ENCODE measurements around the gene STAM.

STAM gene

DNA sequence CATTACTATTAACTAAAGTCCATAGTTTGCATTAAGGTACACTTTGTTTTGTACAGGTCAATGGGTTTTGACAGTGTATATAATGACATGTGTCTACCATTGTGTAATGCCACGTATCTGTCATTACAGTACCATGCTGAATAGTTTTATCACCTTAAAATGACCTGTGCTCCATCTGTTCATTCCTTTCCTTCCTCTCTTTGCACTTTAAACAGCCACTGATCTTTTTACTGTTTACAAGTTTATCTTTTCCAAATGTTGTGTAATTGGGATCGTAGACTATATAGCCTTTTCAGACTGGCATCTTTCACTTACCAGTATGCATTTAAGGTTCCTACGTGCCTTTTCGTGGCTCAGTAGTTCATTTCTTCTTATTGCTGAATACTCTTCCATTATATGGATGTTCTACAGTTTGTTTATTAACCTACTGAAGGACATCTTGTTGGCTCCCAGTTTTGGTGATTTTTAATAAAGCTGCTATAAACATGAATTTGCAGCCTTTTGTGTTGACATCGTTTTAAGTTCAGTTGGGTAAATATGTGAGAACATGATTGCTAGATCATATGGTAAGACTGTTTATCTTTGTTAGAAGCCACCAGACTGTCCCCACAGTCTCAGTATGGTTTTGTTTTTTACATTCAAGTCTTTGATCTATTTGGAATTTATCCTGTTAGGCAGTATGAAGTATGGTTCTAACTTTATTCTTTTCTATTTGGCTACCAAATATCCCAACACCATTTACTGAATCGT, 24.7 kb downstream of the STAM start:
- H3K4me1 ChIP-seq (ENCODE audit: control insufficient read depth in 1 of 2, insufficient read depth in 2 of 2, low read length in 2 of 2): peaks cover 4% of the 10 kb centered on the region in 2 experiments
- no peak overlapping the region for H4K91ac ChIP-seq (ENCODE audit: low read depth, low read length)
- peaks cover 0 to 1% of the 10 kb centered on the region in 2 experiments for H3K36me3 ChIP-seq (ENCODE audit: control insufficient read depth in 1 of 2, insufficient read depth in 2 of 2, low read length in 2 of 2)
- no peak overlapping the region for H3K4me3 ChIP-seq (ENCODE audit: low read depth, low read length)
- no peak overlapping the region for H2BK12ac ChIP-seq (ENCODE audit: low read length)
- WGBS (ENCODE audit: extremely low coverage, insufficient coverage, insufficient read length): no CpG with 5 or more reads among the region's 6 CpGs
- DNase-seq: peak in 1 of 2 donors; percentile 53
- no peak overlapping the region for H3K4me2 ChIP-seq (ENCODE audit: low read length)
- no peak overlapping the region for H3K23ac ChIP-seq (ENCODE audit: low read length)
- H3K9me3 ChIP-seq (ENCODE audit: insufficient read depth, low read depth, low read length): no peaks in the 10 kb centered on the region
- no peak overlapping the region for H4K12ac ChIP-seq (ENCODE audit: low read depth, low read length)
- H3K18ac ChIP-seq (ENCODE audit: low read length): no peak overlapping the region
- H2AK5ac ChIP-seq (ENCODE audit: low read length): no peak overlapping the region
- no peak overlapping the region for H3K9ac ChIP-seq (ENCODE audit: low read length)
- H3K27ac ChIP-seq (ENCODE audit: low read depth, low read length): no peak overlapping the region
- no peak overlapping the region for H4K8ac ChIP-seq (ENCODE audit: low read depth, low read length)
- no peak overlapping the region for H2BK5ac ChIP-seq (ENCODE audit: low read depth, low read length, poor library complexity)
- no peak overlapping the region for H3K14ac ChIP-seq (ENCODE audit: low read length)
- H3K27me3 ChIP-seq (ENCODE audit: insufficient read depth, low read length): no peaks in the 10 kb centered on the region
- no peak overlapping the region for H2BK120ac ChIP-seq (ENCODE audit: insufficient read depth, low read length, poor library complexity)
- no peaks in the 10 kb centered on the region for H3K79me2 ChIP-seq (ENCODE audit: control insufficient read depth, insufficient read depth, low read length, poor library complexity)
- peaks cover 2% of the 10 kb centered on the region for H3K79me1 ChIP-seq (ENCODE audit: low read length)
- H3K4ac ChIP-seq (ENCODE audit: low read depth, low read length): no peak overlapping the region
- H2AFZ ChIP-seq (ENCODE audit: insufficient read depth, low read length, poor library complexity): no peak overlapping the region

GRCh38 chr10:17669185-17669872, 25.4 kb downstream of the STAM start:
- Histone ChIP-seq H3K23ac (ENCODE audit: low read length) (no peak overlapping the region), H3K27me3 (ENCODE audit: insufficient read depth, low read length) (no peaks in the 10 kb centered on the region), H4K8ac (ENCODE audit: low read depth, low read length) (no peak overlapping the region), H3K4me1 (ENCODE audit: control insufficient read depth in 1 of 2, insufficient read depth in 2 of 2, low read length in 2 of 2) (peaks cover 8 to 9% of the 10 kb centered on the region in 2 experiments), H3K9me3 (ENCODE audit: insufficient read depth, low read depth, low read length) (no peaks in the 10 kb centered on the region), H3K4me3 (ENCODE audit: low read depth, low read length) (no peak overlapping the region), H3K4me2 (ENCODE audit: low read length) (no peak overlapping the region), H3K14ac (ENCODE audit: low read length) (no peak overlapping the region), H3K4ac (ENCODE audit: low read depth, low read length) (peak overlapping the region; percentile 55), H2BK120ac (ENCODE audit: insufficient read depth, low read length, poor library complexity) (no peak overlapping the region), H3K18ac (ENCODE audit: low read length) (no peak overlapping the region), H4K12ac (ENCODE audit: low read depth, low read length) (no peak overlapping the region), H2BK12ac (ENCODE audit: low read length) (no peak overlapping the region), H2BK5ac (ENCODE audit: low read depth, low read length, poor library complexity) (no peak overlapping the region), H3K9ac (ENCODE audit: low read length) (no peak overlapping the region), H3K27ac (ENCODE audit: low read depth, low read length) (no peak overlapping the region), H3K79me2 (ENCODE audit: control insufficient read depth, insufficient read depth, low read length, poor library complexity) (no peaks in the 10 kb centered on the region), H3K79me1 (ENCODE audit: low read length) (peaks cover 2% of the 10 kb centered on the region), H4K91ac (ENCODE audit: low read depth, low read length) (no peak overlapping the region), H3K36me3 (ENCODE audit: control insufficient read depth in 1 of 2, insufficient read depth in 2 of 2, low read length in 2 of 2) (peaks cover 0 to 1% of the 10 kb centered on the region in 2 experiments), H2AK5ac (ENCODE audit: low read length) (no peak overlapping the region), H2AFZ (ENCODE audit: insufficient read depth, low read length, poor library complexity) (no peak overlapping the region)
- no CpG with 5 or more reads among the region's 11 CpGs for WGBS (ENCODE audit: extremely low coverage, insufficient coverage, insufficient read length)
- DNase-seq: no peak

- Histone ChIP-seq H3K27me3 (ENCODE audit: insufficient read depth, low read length) (no peaks in the 10 kb centered on the region), H3K9me3 (ENCODE audit: insufficient read depth, low read depth, low read length) (no peaks in the 10 kb centered on the region), H3K9ac (ENCODE audit: low read length) (no peak overlapping the region), H2AFZ (ENCODE audit: insufficient read depth, low read length, poor library complexity) (no peak overlapping the region), H3K27ac (ENCODE audit: low read depth, low read length) (no peak overlapping the region), H4K8ac (ENCODE audit: low read depth, low read length) (no peak overlapping the region), H3K4ac (ENCODE audit: low read depth, low read length) (no peak overlapping the region), H3K36me3 (ENCODE audit: control insufficient read depth in 1 of 2, insufficient read depth in 2 of 2, low read length in 2 of 2) (peaks cover 0 to 1% of the 10 kb centered on the region in 2 experiments), H2BK5ac (ENCODE audit: low read depth, low read length, poor library complexity) (no peak overlapping the region), H2BK12ac (ENCODE audit: low read length) (no peak overlapping the region), H3K18ac (ENCODE audit: low read length) (no peak overlapping the region), H2AK5ac (ENCODE audit: low read length) (no peak overlapping the region), H3K4me1 (ENCODE audit: control insufficient read depth in 1 of 2, insufficient read depth in 2 of 2, low read length in 2 of 2) (peaks cover 9% of the 10 kb centered on the region in 2 experiments), H3K79me2 (ENCODE audit: control insufficient read depth, insufficient read depth, low read length, poor library complexity) (no peaks in the 10 kb centered on the region), H2BK120ac (ENCODE audit: insufficient read depth, low read length, poor library complexity) (no peak overlapping the region), H3K14ac (ENCODE audit: low read length) (no peak overlapping the region), H4K91ac (ENCODE audit: low read depth, low read length) (no peak overlapping the region), H4K12ac (ENCODE audit: low read depth, low read length) (no peak overlapping the region), H3K4me2 (ENCODE audit: low read length) (no peak overlapping the region), H3K4me3 (ENCODE audit: low read depth, low read length) (no peak overlapping the region), H3K79me1 (ENCODE audit: low read length) (peaks cover 2% of the 10 kb centered on the region), H3K23ac (ENCODE audit: low read length) (no peak overlapping the region)
- DNase-seq: no peak
- no CpG with 5 or more reads among the region's 3 CpGs for whole genome bisulfite sequencing (ENCODE audit: extremely low coverage, insufficient coverage, insufficient read length)
Observed at GRCh38 chr10:17671307-17671706, 27.4 kb downstream of the STAM start.

DNA sequence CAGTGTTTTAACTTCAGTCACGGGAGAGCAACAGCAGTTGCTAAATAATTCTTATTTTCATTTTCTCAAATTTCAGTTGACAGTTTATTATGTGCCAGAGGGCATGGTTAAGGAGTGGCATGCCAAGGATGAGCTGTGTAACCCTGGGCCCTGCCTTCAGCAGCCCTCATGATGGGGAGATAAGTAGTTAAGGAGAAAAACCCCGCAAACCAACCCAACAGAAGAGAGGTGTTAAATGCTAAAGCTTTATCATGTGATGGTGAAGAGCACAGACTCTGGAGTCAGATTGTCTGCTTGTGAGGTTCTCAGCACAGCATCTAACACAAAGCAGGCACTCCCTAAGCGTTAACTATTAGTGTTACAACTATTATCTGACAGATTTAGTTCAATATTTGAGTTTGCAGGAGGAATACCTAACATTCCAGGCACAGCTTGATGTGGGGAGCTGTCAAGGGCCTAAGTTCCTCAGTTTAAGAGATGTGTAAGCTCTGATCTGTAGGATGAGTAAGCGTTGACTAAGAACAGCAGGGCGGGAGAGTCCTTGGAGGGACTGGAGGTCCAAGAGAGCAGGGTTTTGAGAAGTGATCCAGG, 29.6 kb downstream of the STAM start:
- H3K27me3 ChIP-seq (ENCODE audit: insufficient read depth, low read length): no peaks in the 10 kb centered on the region
- peak overlapping the region; percentile 43 for H3K4me2 ChIP-seq (ENCODE audit: low read length)
- WGBS (ENCODE audit: extremely low coverage, insufficient coverage, insufficient read length): no CpG with 5 or more reads among the region's 5 CpGs

More for the DNA sequence above, 29.6 kb downstream of the STAM start:
- peaks cover 9% of the 10 kb centered on the region in 2 experiments for H3K4me1 ChIP-seq (ENCODE audit: control insufficient read depth in 1 of 2, insufficient read depth in 2 of 2, low read length in 2 of 2)
- H3K14ac ChIP-seq (ENCODE audit: low read length): no peak overlapping the region
- no peak overlapping the region for H3K4me3 ChIP-seq (ENCODE audit: low read depth, low read length)
- DNase-seq: peak; percentile 46 to 53
- peak overlapping the region; percentile 61 for H3K27ac ChIP-seq (ENCODE audit: low read depth, low read length)
- no peaks in the 10 kb centered on the region for H3K79me2 ChIP-seq (ENCODE audit: control insufficient read depth, insufficient read depth, low read length, poor library complexity)
- H2AK5ac ChIP-seq (ENCODE audit: low read length): no peak overlapping the region
- no peaks in the 10 kb centered on the region for H3K36me3 ChIP-seq (ENCODE audit: control insufficient read depth in 1 of 2, insufficient read depth in 2 of 2, low read length in 2 of 2)
- no peak overlapping the region for H4K12ac ChIP-seq (ENCODE audit: low read depth, low read length)
- H3K4ac ChIP-seq (ENCODE audit: low read depth, low read length): no peak overlapping the region
- H4K8ac ChIP-seq (ENCODE audit: low read depth, low read length): no peak overlapping the region
- no peaks in the 10 kb centered on the region for H3K79me1 ChIP-seq (ENCODE audit: low read length)
- no peak overlapping the region for H4K91ac ChIP-seq (ENCODE audit: low read depth, low read length)
- no peak overlapping the region for H3K23ac ChIP-seq (ENCODE audit: low read length)
- no peak overlapping the region for H2BK120ac ChIP-seq (ENCODE audit: insufficient read depth, low read length, poor library complexity)
- H2AFZ ChIP-seq (ENCODE audit: insufficient read depth, low read length, poor library complexity): no peak overlapping the region
- no peaks in the 10 kb centered on the region for H3K9me3 ChIP-seq (ENCODE audit: insufficient read depth, low read depth, low read length)
- peak overlapping the region; percentile 49 for H2BK5ac ChIP-seq (ENCODE audit: low read depth, low read length, poor library complexity)
- no peak overlapping the region for H2BK12ac ChIP-seq (ENCODE audit: low read length)
- H3K9ac ChIP-seq (ENCODE audit: low read length): no peak overlapping the region
- no peak overlapping the region for H3K18ac ChIP-seq (ENCODE audit: low read length)

Measured in trophoblast cell (in vitro differentiated cells and primary cell).